Measurements from ENCODE around the gene FAM186B.

DNA sequence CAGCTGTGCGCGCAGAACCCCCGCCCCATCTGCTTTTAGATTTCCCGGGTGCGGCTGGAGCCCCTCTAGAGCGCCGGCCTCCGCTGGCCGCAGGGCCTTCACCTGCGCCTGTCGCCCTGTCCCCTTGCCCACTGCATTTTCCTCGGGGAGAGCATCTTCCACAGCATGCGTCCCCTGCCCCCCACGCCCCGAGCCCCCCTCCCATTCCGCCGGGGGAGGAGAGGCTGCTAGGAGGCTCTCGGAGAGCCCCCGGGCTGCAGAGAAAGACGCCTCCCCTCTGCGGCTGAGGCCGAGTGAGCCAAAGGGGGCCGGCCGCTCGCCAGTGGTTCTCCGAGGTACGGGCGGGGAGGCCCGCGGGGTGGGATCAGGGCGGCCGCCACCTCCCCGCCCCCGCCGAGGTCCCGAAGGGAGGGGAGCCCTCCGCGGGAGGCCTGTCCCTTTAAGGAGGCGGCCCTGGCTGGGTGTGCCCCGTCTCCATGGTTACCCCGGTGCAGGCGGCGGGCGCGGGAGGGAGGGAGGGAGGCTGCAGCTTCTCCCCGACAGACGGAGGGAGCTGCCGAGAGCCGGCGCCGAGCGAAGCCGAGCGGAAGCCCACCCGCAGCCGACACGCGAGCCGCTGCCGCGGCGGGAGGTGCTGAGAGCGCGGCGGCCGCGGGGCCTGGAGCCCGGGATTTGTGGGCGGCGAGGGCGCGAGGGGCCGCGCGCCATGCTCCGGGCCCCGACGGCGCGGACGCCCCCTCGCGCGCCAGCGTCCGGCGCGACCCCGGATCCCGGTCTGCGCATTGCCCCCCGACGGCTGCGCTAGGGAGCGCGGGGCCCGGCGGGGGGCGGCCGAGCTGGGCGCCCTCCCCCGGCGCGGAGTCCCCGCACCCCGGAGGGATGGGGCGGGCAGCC lies 66.7 kb downstream of the FAM186B start, which contains the start of gene KCNH3:
- TF ChIP-seq, protein P1, sequence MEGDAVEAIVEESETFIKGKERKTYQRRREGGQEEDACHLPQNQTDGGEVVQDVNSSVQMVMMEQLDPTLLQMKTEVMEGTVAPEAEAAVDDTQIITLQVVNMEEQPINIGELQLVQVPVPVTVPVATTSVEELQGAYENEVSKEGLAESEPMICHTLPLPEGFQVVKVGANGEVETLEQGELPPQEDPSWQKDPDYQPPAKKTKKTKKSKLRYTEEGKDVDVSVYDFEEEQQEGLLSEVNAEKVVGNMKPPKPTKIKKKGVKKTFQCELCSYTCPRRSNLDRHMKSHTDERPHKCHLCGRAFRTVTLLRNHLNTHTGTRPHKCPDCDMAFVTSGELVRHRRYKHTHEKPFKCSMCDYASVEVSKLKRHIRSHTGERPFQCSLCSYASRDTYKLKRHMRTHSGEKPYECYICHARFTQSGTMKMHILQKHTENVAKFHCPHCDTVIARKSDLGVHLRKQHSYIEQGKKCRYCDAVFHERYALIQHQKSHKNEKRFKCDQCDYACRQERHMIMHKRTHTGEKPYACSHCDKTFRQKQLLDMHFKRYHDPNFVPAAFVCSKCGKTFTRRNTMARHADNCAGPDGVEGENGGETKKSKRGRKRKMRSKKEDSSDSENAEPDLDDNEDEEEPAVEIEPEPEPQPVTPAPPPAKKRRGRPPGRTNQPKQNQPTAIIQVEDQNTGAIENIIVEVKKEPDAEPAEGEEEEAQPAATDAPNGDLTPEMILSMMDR (IDR thresholded peaks at IDR 0.05 in 4 of 5, conservative IDR thresholded peaks at IDR 0.05 in 1 of 5) = no peak
- TF ChIP-seq POLR2A (IDR thresholded peaks at IDR 0.05) = no peak

All from gastrocnemius medialis (tissue), 4 donors.